Progenitor cell of endocrine pancreas (in vitro differentiated cells): ENCODE measurements around the gene FEZ2. TPM values are rescaled to one million over a fixed set of nuclear protein-coding genes. Genes with fewer than 3 reads are reported as not detected.
A peak's percentile ranks its signal among the peaks of the same experiment; 100 is the strongest.

ENCODE experiments used
- DNase-seq: peaks from one replicate; pipeline ENCODE4 v3.0.0; 2021; ENCODE audit warnings: low spot score; ENCODE audit not compliant: unreplicated experiment
- H3K27ac Mint-ChIP-seq: 2 replicates; pipeline ENCODE4 v1.8.0; 2021; ENCODE audit warnings: mild to moderate bottlenecking, moderate library complexity, mixed read lengths
- H3K27me3 Mint-ChIP-seq: 2 replicates; pipeline ENCODE4 v1.8.0; 2021; ENCODE audit warnings: mixed read lengths
- H3K36me3 Mint-ChIP-seq: 2 replicates; pipeline ENCODE4 v1.8.0; 2022; ENCODE audit warnings: mixed read lengths; ENCODE audit not compliant: insufficient read depth
- H3K4me1 Mint-ChIP-seq: 2 replicates; pipeline ENCODE4 v1.8.0; 2021; ENCODE audit warnings: low read depth, mixed read lengths
- H3K4me3 Mint-ChIP-seq: 2 replicates; pipeline ENCODE4 v1.8.0; 2021; ENCODE audit warnings: low read depth, mild to moderate bottlenecking, moderate library complexity, mixed read lengths
- H3K9me3 Mint-ChIP-seq: 2 replicates; pipeline ENCODE4 v1.8.0; 2021; ENCODE audit warnings: low read depth, mixed read lengths
- total RNA-seq: library from RNA; stranded (reverse); gene quantifications from 2 replicates; pipeline ENCODE4 v1.2.1, GENCODE V29; 2021
- TF ChIP-seq, protein P1 (sequence below): fragments of 200-600 bp; sonication (generic); IDR thresholded peaks from one replicate; pipeline ENCODE4 v1.5.0; 2021; ENCODE audit warnings: antibody characterized with exemption, mild to moderate bottlenecking; ENCODE audit not compliant: unreplicated experiment

Gene FEZ2
- total RNA-seq, 1 donor from 2014 or later = 28.7 TPM

DNA sequence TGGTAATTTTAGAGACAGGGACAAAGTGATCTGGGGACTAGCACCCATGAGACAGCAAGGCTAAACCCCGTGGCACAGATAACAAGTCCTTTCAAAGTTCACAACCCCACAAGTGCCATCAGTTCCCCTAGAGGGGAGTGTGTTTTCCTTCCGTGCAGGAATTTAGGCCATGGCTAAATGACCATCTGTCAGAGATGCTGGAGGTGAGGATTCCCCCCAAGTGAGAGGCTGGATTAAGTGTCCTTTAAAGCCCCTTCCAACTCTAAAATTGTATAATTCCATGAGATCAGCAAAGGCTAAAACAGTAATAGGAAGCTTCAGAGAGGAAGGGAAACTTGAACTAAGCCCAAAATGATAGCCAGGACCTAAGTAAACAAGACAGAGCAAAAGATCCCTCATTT lies 8.7 kb downstream of the FEZ2 start:
- no peaks in the 10 kb centered on the region for H3K9me3 Mint-ChIP-seq
- TF ChIP-seq, protein P1, sequence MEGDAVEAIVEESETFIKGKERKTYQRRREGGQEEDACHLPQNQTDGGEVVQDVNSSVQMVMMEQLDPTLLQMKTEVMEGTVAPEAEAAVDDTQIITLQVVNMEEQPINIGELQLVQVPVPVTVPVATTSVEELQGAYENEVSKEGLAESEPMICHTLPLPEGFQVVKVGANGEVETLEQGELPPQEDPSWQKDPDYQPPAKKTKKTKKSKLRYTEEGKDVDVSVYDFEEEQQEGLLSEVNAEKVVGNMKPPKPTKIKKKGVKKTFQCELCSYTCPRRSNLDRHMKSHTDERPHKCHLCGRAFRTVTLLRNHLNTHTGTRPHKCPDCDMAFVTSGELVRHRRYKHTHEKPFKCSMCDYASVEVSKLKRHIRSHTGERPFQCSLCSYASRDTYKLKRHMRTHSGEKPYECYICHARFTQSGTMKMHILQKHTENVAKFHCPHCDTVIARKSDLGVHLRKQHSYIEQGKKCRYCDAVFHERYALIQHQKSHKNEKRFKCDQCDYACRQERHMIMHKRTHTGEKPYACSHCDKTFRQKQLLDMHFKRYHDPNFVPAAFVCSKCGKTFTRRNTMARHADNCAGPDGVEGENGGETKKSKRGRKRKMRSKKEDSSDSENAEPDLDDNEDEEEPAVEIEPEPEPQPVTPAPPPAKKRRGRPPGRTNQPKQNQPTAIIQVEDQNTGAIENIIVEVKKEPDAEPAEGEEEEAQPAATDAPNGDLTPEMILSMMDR = no peak
- DNase-seq = no peak
- H3K27ac Mint-ChIP-seq = peak overlapping the region; percentile 38
- H3K36me3 Mint-ChIP-seq = peaks cover 13% of the 10 kb centered on the region
- H3K4me1 Mint-ChIP-seq = peaks cover 3% of the 10 kb centered on the region
- H3K4me3 Mint-ChIP-seq = no peak overlapping the region
- H3K27me3 Mint-ChIP-seq = no peaks in the 10 kb centered on the region

DNA sequence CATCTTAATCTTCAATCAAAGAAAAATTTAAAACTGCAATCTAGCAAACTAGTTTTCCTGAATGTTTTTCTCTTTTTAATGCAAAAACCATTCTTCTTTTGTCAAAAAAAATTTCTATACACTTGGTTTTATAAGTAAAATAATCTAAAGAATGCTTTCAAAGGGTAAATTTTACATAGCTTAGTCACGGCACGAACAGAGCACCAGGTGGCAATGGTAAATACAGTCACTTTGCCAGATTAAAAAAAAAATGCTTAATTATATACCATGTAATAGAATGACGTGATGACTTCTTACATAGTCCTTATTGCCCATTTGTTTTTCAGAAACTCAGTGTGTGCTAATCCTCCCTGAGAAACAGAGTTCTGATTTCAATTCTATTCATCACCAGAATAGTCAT lies 10.4 kb downstream of the FEZ2 start:
- H3K36me3 Mint-ChIP-seq = peaks cover 13% of the 10 kb centered on the region
- H3K4me3 Mint-ChIP-seq = no peak overlapping the region
- no peaks in the 10 kb centered on the region for H3K9me3 Mint-ChIP-seq
- TF ChIP-seq, protein P1 = no peak
- H3K27me3 Mint-ChIP-seq = no peaks in the 10 kb centered on the region
- no peak overlapping the region for H3K27ac Mint-ChIP-seq
- H3K4me1 Mint-ChIP-seq = peaks cover 3% of the 10 kb centered on the region
- DNase-seq = no peak

DNA sequence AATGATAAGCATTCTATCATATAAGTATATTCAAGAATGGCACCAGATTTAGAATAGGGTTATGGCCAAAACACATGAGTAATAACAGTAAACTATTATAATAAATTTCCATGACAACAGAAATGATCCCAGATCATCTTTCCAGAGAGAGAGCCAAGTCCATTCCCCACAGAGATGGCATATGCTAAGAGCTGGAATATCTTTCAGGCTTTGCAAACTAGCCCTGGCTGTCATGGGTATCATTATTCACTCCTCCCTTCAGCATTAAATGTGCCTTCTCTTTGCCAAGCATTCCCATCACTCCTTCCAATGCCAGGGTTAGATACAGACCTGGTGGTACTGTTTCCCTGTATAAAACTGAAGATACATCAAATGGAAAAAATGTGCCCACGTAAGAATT lies 10.9 kb downstream of the FEZ2 start:
- peaks cover 13% of the 10 kb centered on the region for H3K36me3 Mint-ChIP-seq
- peaks cover 3% of the 10 kb centered on the region for H3K4me1 Mint-ChIP-seq
- no peak overlapping the region for H3K4me3 Mint-ChIP-seq

DNA sequence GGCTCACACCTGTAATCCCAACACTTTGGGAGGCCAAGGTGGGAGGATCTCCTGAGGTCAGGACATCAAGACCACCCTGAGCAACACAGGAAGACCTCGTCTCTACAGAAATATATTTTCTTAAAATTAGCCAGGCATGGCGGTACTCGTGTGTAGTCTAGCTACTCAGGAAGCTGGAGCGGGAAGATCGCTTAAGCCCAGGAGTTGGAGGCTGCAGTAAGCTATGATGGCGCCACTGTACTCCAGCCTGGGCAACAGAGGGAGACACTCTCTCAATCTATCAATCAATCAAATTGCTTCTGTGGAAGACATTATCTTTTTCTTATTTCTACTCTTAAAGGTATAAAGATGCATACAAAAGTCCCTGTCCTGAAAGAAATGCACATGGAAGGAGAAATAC lies 11.3 kb downstream of the FEZ2 start:
- Mint-ChIP-seq H3K4me3 (no peak overlapping the region), H3K27me3 (no peaks in the 10 kb centered on the region), H3K36me3 (peaks cover 15% of the 10 kb centered on the region), H3K27ac (no peak overlapping the region), H3K9me3 (no peaks in the 10 kb centered on the region), H3K4me1 (peaks cover under 1% of the 10 kb centered on the region)
- TF ChIP-seq, protein P1 = no peak
- DNase-seq = no peak

More for the DNA sequence above, 10.9 kb downstream of the FEZ2 start:
- TF ChIP-seq, protein P1 = no peak
- Mint-ChIP-seq H3K27me3 (no peaks in the 10 kb centered on the region), H3K9me3 (no peaks in the 10 kb centered on the region), H3K27ac (no peak overlapping the region)
- DNase-seq = no peak

DNA sequence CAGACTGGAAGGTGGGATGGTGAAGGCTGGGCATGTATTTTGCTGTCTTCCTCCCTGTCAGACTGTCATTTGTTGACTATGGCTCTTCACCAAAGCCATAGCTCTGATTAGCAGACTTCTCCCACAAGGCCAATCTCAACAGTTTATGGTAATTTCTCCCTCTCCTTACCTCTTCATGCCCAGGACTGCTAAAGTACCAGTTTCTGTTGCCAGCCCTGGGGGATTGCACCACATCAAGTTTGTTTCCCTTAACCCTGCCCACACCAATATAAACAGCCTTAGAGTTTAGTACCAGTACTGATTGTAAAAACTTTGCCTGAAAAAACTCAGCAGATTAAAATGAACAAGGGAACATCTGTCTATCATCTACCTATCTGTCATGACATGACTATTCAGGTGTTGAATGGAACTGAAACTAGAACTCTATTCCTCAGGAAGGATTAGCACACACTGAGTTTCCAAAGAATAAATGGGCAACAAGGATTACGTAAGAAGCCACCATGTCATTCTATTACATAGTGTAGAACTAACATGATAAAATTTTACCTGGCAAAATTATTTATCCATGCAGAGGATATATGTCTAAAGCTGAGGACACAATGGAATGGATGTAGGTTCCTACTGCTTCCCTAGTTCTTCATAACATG lies 13.7 kb downstream of the FEZ2 start:
- H3K27ac Mint-ChIP-seq = peak overlapping the region; percentile 28
- H3K4me3 Mint-ChIP-seq = no peak overlapping the region
- H3K27me3 Mint-ChIP-seq = no peaks in the 10 kb centered on the region
- H3K9me3 Mint-ChIP-seq = no peaks in the 10 kb centered on the region
- no peak for DNase-seq
- peaks cover 30% of the 10 kb centered on the region for H3K36me3 Mint-ChIP-seq
- peaks cover 3% of the 10 kb centered on the region for H3K4me1 Mint-ChIP-seq
- TF ChIP-seq, protein P1 = no peak
